B cell (primary cell): ENCODE results near the gene RBBP6. TPM values are rescaled to one million over a fixed set of nuclear protein-coding genes. Genes with fewer than 3 reads are reported as not detected.

Experiments
- ATAC-seq: fragments of 200-7000 bp; cut with Tn5 transposase; one replicate; pipeline ENCODE4 v1.10.0; 2021; ENCODE audit warnings: low read depth, mild to moderate bottlenecking, moderate number of reproducible peaks, moderate library complexity
- CTCF ChIA-PET: fragments of 350-600 bp; sonication (Branson Sonifier 250); formaldehyde crosslinking; loops from one replicate; lab custom pipeline; 2021; ENCODE audit warnings: antibody characterized with exemption, inconsistent platforms; lab: Charles Lee
- POLR2A ChIA-PET: fragments of 350-600 bp; sonication (Branson Sonifier 250); formaldehyde crosslinking; loops from one replicate; lab custom pipeline; 2021; ENCODE audit warnings: antibody characterized with exemption; lab: Charles Lee
- DNase-seq: peaks from one replicate; pipeline ENCODE4 v3.0.0; 2013
- H2AFZ ChIP-seq: 2 replicates; pipeline ENCODE4 v1.6.1; 2012; ENCODE audit warnings: mild to moderate bottlenecking, low read depth, low read length; ENCODE audit not compliant: insufficient read depth, poor library complexity, severe bottlenecking
- H3K27ac ChIP-seq, 2 donors: 1 replicate in 1 of 2; 2 replicates in 1 of 2; pipeline ENCODE4 v1.5.1; 2012 to 2013; ENCODE audit warnings: low read length in 2 of 2, mild to moderate bottlenecking in 2 of 2, moderate library complexity in 1 of 2
- H3K27me3 ChIP-seq, 4 experiments: fragments of 200-600 bp in 1 of 4; sonication (generic) in 1 of 4; replicated peaks in 1 of 4; 1 replicate in 2 of 4; 2 replicates in 2 of 4; pipeline versions ENCODE4 v1.6.1 to v1.7.0; 2013 to 2016; ENCODE audit warnings: low read length in 3 of 4, mild to moderate bottlenecking in 2 of 4, mixed read lengths in 1 of 4, moderate library complexity in 1 of 4; ENCODE audit not compliant: insufficient read depth in 4 of 4, control insufficient read depth in 3 of 4; ENCODE audit errors: control extremely low read depth in 1 of 4
- H3K36me3 ChIP-seq, 2 experiments: replicated peaks in 1 of 2; 1 replicate in 1 of 2; 2 replicates in 1 of 2; pipeline versions ENCODE4 v1.6.1 to v1.7.1; 2013; ENCODE audit warnings: low read length in 1 of 2; ENCODE audit not compliant: insufficient read depth in 2 of 2, control insufficient read depth in 1 of 2; ENCODE audit errors: control extremely low read depth in 1 of 2, extremely low read depth in 1 of 2
- H3K4me1 ChIP-seq, 2 donors: fragments of 200-600 bp in 1 of 2; sonication (generic) in 1 of 2; 1 replicate in 1 of 2; 2 replicates in 1 of 2; pipeline versions ENCODE4 v1.5.1 to v1.6.1; 2013 to 2017; ENCODE audit warnings: low read length in 2 of 2; ENCODE audit not compliant: control insufficient read depth in 2 of 2, insufficient read depth in 2 of 2
- H3K4me2 ChIP-seq: replicated peaks from 2 replicates; pipeline ENCODE3; 2012; ENCODE audit warnings: mild to moderate bottlenecking, low read depth, low read length; ENCODE audit not compliant: poor library complexity, severe bottlenecking
- H3K4me3 ChIP-seq, 5 experiments: fragments of 200-600 bp in 1 of 5; sonication (generic) in 1 of 5; 1 replicate in 3 of 5; 2 replicates in 2 of 5; pipeline versions ENCODE4 v1.5.1 to v1.7.0; 2011 to 2016; ENCODE audit warnings: low read length in 4 of 5, mild to moderate bottlenecking in 4 of 5, low read depth in 2 of 5, control low read depth in 1 of 5, moderate library complexity in 1 of 5; ENCODE audit not compliant: insufficient read depth in 1 of 5; ENCODE audit errors: control extremely low read depth in 1 of 5, extremely low read depth in 1 of 5
- H3K79me2 ChIP-seq: fragments of 200-600 bp; sonication (generic); one replicate; pipeline ENCODE4 v1.6.0; 2016; ENCODE audit warnings: low read length; ENCODE audit not compliant: control insufficient read depth, insufficient read depth
- H3K9ac ChIP-seq: fragments of 200-600 bp; sonication (generic); 2 replicates; pipeline ENCODE4 v1.6.1; 2017; ENCODE audit warnings: mild to moderate bottlenecking, low read length, moderate library complexity
- H3K9me3 ChIP-seq, 3 donors: one replicate each; pipeline versions ENCODE4 v1.6.1 to v1.7.1; 2013; ENCODE audit warnings: low read length in 2 of 3; ENCODE audit not compliant: control insufficient read depth in 2 of 3, insufficient read depth in 1 of 3; ENCODE audit errors: control extremely low read depth in 1 of 3
- H4K20me1 ChIP-seq: 2 replicates; pipeline ENCODE4 v1.6.0; 2012; ENCODE audit warnings: mild to moderate bottlenecking, low read length; ENCODE audit not compliant: insufficient read depth, control insufficient read depth, poor library complexity, severe bottlenecking
- H3K27ac Mint-ChIP-seq: one replicate; pipeline ENCODE4 v1.8.0; 2021; ENCODE audit warnings: mixed read lengths
- H3K27me3 Mint-ChIP-seq: one replicate; pipeline ENCODE4 v1.8.0; 2021; ENCODE audit warnings: mixed read lengths
- H3K4me1 Mint-ChIP-seq: one replicate; pipeline ENCODE4 v1.8.0; 2021; ENCODE audit warnings: mixed read lengths
- H3K4me3 Mint-ChIP-seq: one replicate; pipeline ENCODE4 v1.8.0; 2021; ENCODE audit warnings: mixed read lengths
- H3K9me3 Mint-ChIP-seq: one replicate; pipeline ENCODE4 v1.8.0; 2022; ENCODE audit warnings: mixed read lengths; ENCODE audit not compliant: insufficient read depth
- EZH2 ChIP-seq: IDR thresholded peaks from 2 replicates; pipeline ENCODE4 v1.6.1; 2012; ENCODE audit warnings: borderline replicate concordance, low read depth, mild to moderate bottlenecking, moderate library complexity, low read length; ENCODE audit not compliant: insufficient read depth, poor library complexity, severe bottlenecking
- WGBS: methylation state at CpG from one replicate; pipeline ENCODE4 v1.1.5; 2013; ENCODE audit warnings: missing lambda C conversion rate; ENCODE audit not compliant: insufficient coverage; 5-methylcytosine and 5-hydroxymethylcytosine counted together
- intact Hi-C: fragments of 100-400 bp; cut with micrococcal nuclease; formaldehyde crosslinking; loops from one replicate; pipeline ENCODE4 v1.10.0; 2022
- polyA plus RNA-seq: library from polyadenylated mRNA; depleted of rRNA; stranded (reverse); fragments of >200 nt; gene quantifications from 2 replicates; pipeline ENCODE4 v1.2.3, GENCODE V29; 2012
- total RNA-seq, 2 donors: library from RNA; stranded (reverse); fragments of 120-200 nt in 1 of 2; gene quantifications; 1 replicate in 1 of 2; 2 replicates in 1 of 2; pipeline versions ENCODE4 v1.2.3 to v1.2.4, GENCODE V29; 2013 to 2022
- TF ChIP-seq, protein P1 (sequence below): fragments of 200-600 bp; IDR thresholded peaks from one replicate; pipeline ENCODE4 v1.8.0; 2022; ENCODE audit warnings: antibody characterized with exemption, mild to moderate bottlenecking

The RBBP6 gene
- total and polyA plus RNA-seq, 2 donors (not counting 1 experiment from before 2014, with no cell fraction given): 107 to 132 TPM

DNA sequence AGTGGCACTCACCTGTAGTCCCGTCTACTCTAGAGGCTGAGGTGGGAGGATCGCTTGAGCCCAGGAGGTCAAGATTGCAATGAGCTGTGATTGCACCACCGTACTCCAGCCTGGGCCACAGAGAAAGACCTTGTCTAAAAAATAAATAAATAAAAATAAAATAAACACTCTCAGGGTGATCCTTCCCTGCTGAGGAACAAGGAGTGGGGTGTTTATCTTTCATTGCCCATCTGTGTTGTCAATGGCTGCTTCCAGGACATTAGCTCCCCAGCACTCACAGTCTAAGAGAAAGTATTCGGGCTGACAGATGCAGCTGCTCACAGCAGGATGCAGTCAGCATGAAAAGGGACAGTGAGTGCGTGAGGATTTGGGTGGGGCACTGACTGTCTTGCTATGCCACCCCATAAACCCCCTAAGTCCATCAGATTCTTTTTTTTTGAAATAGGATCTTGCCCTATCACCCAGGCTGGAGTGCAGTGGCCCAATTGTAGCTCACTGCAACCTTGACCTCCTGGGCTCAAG is 31.3 kb upstream of the RBBP6 start:
- Histone ChIP-seq H3K9ac (no peak overlapping the region), H2AFZ (no peak overlapping the region), H3K79me2 (no peaks in the 10 kb centered on the region), H3K36me3 (no peaks in the 10 kb centered on the region), H3K9me3 (no peaks in the 10 kb centered on the region), H3K4me1 (no peaks in the 10 kb centered on the region), H3K27me3 (peaks cover 0 to 9% (median 1%) of the 10 kb centered on the region in 4 experiments), H3K4me2 (no peak overlapping the region), H3K4me3 (no peak overlapping the region), H4K20me1 (no peaks in the 10 kb centered on the region), H3K27ac (no peak overlapping the region)
- CTCF ChIA-PET: interaction anchor here (0.8 to 2.8 kb wide), 2 partner anchors 8 to 25 kb away, joined by 4 to 12 read pairs; no protein-coding TSS in a partner anchor
- H3K4me1 Mint-ChIP-seq: no peaks in the 10 kb centered on the region
- WGBS: no CpG with 5 or more reads among the region's 5 CpGs
- POLR2A ChIA-PET: no interaction called here
- no peak for ATAC-seq
- DNase-seq: no peak
- no peak for TF ChIP-seq EZH2
- TF ChIP-seq, protein P1, sequence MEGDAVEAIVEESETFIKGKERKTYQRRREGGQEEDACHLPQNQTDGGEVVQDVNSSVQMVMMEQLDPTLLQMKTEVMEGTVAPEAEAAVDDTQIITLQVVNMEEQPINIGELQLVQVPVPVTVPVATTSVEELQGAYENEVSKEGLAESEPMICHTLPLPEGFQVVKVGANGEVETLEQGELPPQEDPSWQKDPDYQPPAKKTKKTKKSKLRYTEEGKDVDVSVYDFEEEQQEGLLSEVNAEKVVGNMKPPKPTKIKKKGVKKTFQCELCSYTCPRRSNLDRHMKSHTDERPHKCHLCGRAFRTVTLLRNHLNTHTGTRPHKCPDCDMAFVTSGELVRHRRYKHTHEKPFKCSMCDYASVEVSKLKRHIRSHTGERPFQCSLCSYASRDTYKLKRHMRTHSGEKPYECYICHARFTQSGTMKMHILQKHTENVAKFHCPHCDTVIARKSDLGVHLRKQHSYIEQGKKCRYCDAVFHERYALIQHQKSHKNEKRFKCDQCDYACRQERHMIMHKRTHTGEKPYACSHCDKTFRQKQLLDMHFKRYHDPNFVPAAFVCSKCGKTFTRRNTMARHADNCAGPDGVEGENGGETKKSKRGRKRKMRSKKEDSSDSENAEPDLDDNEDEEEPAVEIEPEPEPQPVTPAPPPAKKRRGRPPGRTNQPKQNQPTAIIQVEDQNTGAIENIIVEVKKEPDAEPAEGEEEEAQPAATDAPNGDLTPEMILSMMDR: no peak
- intact Hi-C loops: no loop called here
- peaks cover 19% of the 10 kb centered on the region for H3K27me3 Mint-ChIP-seq
- H3K4me3 Mint-ChIP-seq: no peak overlapping the region
- no peak overlapping the region for H3K27ac Mint-ChIP-seq
- no peaks in the 10 kb centered on the region for H3K9me3 Mint-ChIP-seq

DNA sequence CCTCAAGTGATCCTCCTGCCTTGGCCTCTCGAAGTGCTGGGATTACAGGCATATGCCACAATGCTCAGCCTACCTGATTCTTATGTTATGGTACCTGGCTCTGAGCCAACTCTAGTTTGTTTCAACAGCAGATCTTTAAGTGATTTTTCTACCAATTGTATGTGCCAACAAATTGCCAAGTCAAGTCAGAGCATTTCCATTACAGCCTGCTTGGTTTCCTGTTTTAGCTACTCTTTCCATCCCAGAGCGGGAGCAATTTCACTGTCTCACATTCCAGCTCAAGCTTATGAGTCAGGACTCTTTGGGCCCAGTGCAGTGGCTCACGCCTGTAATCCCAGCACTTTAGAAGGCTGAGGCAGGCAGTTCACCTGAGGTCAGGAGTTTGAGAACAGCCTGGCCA is 30.8 kb upstream of the RBBP6 start:
- intact Hi-C loops: no loop called here
- Histone ChIP-seq H3K9ac (no peak overlapping the region), H3K4me3 (no peak overlapping the region), H3K4me1 (no peaks in the 10 kb centered on the region), H3K36me3 (no peaks in the 10 kb centered on the region), H3K4me2 (no peak overlapping the region), H3K27me3 (peaks cover 0 to 9% (median 1%) of the 10 kb centered on the region in 4 experiments), H3K79me2 (no peaks in the 10 kb centered on the region), H2AFZ (no peak overlapping the region), H4K20me1 (no peaks in the 10 kb centered on the region), H3K27ac (no peak overlapping the region), H3K9me3 (no peaks in the 10 kb centered on the region)
- ATAC-seq (no peak), DNase-seq (no peak)
- ChIA-PET POLR2A (no interaction called here), CTCF (interaction anchor here (0.7 to 2.8 kb wide), 4 partner anchors 8 to 793 kb away, joined by 3 to 12 read pairs (median 4); no protein-coding TSS in a partner anchor)
- no peaks in the 10 kb centered on the region for H3K4me1 Mint-ChIP-seq
- H3K9me3 Mint-ChIP-seq: no peaks in the 10 kb centered on the region
- WGBS: 90% methylated on average over 3 of the region's 3 CpGs
- H3K4me3 Mint-ChIP-seq: no peak overlapping the region
- TF ChIP-seq, protein P1: no peak
- no peak for TF ChIP-seq EZH2
- H3K27ac Mint-ChIP-seq: no peak overlapping the region
- H3K27me3 Mint-ChIP-seq: peaks cover 17% of the 10 kb centered on the region
